ENCODE measurements around the gene DPYD.

DPYD gene

DNA sequence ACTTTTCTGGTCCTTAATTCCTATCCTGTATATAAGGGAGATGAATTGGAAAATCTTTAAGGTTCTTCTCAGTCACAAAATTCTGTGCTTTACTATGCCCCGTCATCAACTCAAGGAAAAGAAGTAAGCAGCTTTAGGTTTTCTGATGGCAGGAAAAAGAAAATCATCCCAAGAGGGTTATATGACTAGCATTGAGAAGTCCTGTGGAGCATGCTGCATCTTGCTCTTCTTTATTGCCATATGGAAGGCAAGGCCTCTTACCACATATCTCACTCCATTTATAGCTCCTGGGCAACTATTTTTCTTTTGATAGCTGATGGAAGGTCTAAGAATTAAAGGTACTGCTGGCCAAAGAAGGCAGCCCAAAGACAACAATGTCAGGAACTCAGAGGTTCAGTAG is 552.5 kb downstream of the DPYD start:
- no peak for TF ChIP-seq ZFX (IDR thresholded peaks at IDR 0.05)
- no peak for TF ChIP-seq CTCF (conservative IDR thresholded peaks at IDR 0.05)
- H3K27ac ChIP-seq = no peak overlapping the region

- TF ChIP-seq ZFX (IDR thresholded peaks at IDR 0.05) (no peak), CTCF (conservative IDR thresholded peaks at IDR 0.05) (no peak)
- H3K27ac ChIP-seq = no peak overlapping the region
These were observed 553.9 kb downstream of the DPYD start for GRCh38 chr1:97366984-97367383.

DNA sequence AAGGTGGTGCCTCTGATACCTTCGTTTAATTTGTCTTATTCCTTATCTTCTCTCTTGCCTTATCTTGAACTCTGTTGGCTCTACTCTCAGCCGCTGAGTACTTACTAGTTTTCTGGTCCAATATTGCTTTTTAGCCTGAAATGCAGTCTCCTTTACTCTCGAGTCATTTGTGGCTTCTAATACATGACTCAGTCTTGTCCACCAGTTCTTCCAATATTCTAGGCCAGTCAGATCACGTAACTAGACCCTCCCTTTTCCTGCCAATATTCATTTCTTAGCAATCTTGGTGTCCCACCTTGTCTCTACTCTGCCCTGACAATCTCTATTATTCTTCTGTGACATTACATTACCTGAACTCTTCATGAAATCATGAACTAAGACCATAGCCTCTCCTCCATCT is 555.8 kb downstream of the DPYD start:
- no peak for TF ChIP-seq ZFX (IDR thresholded peaks at IDR 0.05)
- H3K27ac ChIP-seq = no peak overlapping the region

GRCh38 chr1:97364086-97364485 is 556.7 kb downstream of the DPYD start:
- H3K27ac ChIP-seq = no peak overlapping the region
- no peak for TF ChIP-seq ZFX (IDR thresholded peaks at IDR 0.05)
- no peak for TF ChIP-seq CTCF (conservative IDR thresholded peaks at IDR 0.05)

GRCh38 chr1:97356309-97356708 is 564.5 kb downstream of the DPYD start:
- H3K27ac ChIP-seq = no peak overlapping the region
- no peak for TF ChIP-seq ZFX (IDR thresholded peaks at IDR 0.05)
- TF ChIP-seq CTCF (conservative IDR thresholded peaks at IDR 0.05) = no peak

DNA sequence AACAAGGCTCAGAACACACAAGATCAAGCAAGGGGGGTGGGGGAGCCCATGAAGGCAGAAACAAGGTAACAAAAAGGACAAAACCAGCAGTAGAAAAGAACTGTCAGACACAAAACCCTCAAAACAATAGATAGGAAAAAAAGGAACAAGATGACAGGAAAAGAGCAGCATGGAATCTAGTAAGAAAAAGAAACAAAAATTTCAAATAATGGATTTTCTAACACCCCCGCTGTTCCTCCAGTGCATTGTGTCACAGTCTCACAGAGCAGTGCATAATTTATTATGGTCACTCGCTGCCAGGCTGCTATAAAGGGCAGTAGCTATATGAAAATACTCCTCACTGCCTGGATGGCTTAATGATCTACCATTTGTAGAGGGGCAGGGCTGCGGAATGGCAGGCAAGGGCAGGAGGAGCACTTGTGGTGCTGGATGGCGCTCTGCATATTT is 567.9 kb downstream of the DPYD start:
- H3K27ac ChIP-seq = no peak overlapping the region
- TF ChIP-seq CTCF (conservative IDR thresholded peaks at IDR 0.05) (no peak), ZFX (IDR thresholded peaks at IDR 0.05) (no peak)

DNA sequence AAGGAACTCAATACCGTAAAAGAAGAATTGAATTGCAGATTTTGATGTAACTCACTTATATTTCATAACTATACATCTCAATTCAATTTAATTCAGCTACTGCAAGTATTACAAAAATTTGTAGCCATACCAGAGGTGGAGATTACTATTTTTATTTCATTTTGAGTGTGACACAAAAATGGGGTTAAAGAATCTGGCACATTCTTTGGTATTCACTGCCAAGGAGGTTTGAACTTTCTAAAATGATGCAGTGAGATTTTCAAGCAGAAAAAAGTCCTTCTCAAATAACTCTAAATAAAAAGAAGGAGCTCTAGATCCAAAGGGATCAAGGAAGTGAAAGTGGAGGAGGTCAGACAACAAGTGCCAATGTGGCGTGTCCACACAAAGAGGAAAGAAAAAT is 569.0 kb downstream of the DPYD start:
- TF ChIP-seq CTCF (conservative IDR thresholded peaks at IDR 0.05) (no peak), ZFX (IDR thresholded peaks at IDR 0.05) (no peak)
- no peak overlapping the region for H3K27ac ChIP-seq

GRCh38 chr1:97350662-97351061 is 570.2 kb downstream of the DPYD start:
- H3K27ac ChIP-seq = no peak overlapping the region
- TF ChIP-seq CTCF (conservative IDR thresholded peaks at IDR 0.05) (no peak), ZFX (IDR thresholded peaks at IDR 0.05) (no peak)

Measured in C4-2B (cell line).